Choroid plexus epithelial cell (primary cell): Measurements from ENCODE around the gene AP1G2.
"Not testable (repeated sequence)": the region's sequence is repeated elsewhere in the genome, so short reads cannot be mapped to it uniquely, and the experiment has no call there.

ENCODE experiments used
- DNase-seq: peaks from one replicate; pipeline ENCODE4 v3.0.0-alpha.2; 2010; ENCODE audit warnings: low read depth
- H3K4me3 ChIP-seq: 2 replicates; pipeline ENCODE4 v1.5.1; 2011; ENCODE audit warnings: low read depth, mild to moderate bottlenecking, control low read depth, low read length, moderate library complexity
- CTCF ChIP-seq: conservative IDR thresholded peaks from 2 replicates; pipeline ENCODE4 v1.5.1; 2011; ENCODE audit warnings: low read depth, mild to moderate bottlenecking, control low read depth, inconsistent platforms, low read length, moderate library complexity

Gene AP1G2

DNA sequence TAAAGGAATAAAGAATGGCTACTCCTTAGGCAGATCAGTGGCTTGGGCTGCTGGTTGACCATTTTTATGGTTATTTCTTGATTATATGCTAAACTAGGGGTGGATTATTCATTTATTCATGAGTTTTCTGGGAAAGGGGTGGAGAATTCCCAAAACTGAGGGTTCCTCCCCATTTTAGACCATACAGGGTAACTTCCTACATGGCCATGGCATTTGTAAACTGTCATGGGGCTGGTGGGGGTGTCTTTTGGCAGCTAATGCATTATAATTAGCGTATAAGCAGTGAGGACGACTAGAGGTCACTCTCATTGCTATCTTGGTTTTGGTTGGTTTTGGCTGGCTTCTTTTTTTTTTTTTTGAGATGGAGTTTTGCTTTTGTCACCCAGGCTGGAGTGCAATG, 36.6 kb upstream of the AP1G2 start:
- no peak for TF ChIP-seq CTCF
- H3K4me3 ChIP-seq: no peak overlapping the region

GRCh38 chr14:23603103-23603502, 35.5 kb upstream of the AP1G2 start:
- no peak for TF ChIP-seq CTCF
- no peak for DNase-seq
- H3K4me3 ChIP-seq: no peak overlapping the region

More for the DNA sequence above, 36.6 kb upstream of the AP1G2 start:
- DNase-seq: no peak

DNA sequence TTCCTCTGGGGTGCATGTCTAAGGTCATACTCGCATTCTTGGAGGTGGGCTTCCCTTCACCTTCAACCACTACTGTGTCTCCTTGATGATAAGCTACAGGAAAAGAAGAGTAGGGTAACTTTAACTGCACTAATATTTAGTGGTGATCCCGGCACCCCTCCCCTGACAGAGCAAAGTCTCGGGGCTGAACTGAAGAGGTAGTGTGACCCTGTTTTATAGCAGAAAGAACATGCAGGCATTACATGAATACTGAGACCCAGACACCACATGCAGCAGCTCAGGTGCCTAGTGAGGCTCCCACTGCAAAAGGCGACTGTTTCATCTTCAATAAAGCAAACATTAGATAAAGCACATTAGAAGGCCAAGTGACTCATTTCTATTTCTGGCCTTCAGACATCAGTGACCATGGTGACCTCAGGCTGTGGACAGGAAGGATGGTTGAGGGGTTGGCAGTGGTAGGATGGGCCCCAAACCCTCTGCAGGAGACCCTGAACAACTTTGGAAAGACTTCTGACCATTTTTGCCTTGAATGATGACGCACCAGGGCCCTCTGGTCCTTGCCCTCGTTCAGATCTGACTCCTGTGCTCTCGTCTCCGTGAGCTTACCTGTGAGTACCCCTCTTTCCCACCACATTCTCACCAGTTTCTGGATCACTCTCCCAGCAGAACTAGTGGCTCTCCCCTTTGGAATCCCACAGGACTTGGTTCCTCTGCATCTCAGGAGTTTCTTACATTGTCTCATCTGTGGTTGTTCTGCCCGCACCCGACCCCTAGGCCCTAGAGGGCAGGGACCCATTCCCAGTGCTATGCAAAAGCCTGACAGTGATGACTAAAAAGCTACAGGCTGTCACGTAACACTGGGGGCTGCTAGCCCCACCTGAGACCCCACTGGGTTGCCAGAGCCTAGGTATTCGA, 34.8 kb upstream of the AP1G2 start:
- H3K4me3 ChIP-seq: no peak overlapping the region
- no peak for TF ChIP-seq CTCF
- no peak for DNase-seq

DNA sequence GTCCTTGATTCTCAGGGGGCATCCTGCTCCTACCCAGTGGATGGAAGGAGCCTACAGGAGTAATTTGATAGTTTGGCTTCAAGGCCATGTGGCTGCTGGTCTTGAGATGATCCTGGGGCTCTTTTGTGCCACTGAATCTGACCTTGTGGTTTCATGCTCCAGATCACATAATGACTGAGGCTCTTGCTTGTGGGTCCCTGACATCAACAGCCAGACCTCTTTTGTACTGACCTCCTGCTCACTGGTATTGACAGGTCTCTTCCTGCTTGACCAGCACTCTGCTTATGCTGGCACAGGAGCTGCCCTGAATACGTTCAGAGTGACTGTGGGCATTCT, 34.2 kb upstream of the AP1G2 start:
- DNase-seq: no peak
- no peak overlapping the region for H3K4me3 ChIP-seq
- no peak for TF ChIP-seq CTCF

GRCh38 chr14:23601424-23601823, 33.8 kb upstream of the AP1G2 start:
- DNase-seq: no peak
- no peak for TF ChIP-seq CTCF
- no peak overlapping the region for H3K4me3 ChIP-seq

DNA sequence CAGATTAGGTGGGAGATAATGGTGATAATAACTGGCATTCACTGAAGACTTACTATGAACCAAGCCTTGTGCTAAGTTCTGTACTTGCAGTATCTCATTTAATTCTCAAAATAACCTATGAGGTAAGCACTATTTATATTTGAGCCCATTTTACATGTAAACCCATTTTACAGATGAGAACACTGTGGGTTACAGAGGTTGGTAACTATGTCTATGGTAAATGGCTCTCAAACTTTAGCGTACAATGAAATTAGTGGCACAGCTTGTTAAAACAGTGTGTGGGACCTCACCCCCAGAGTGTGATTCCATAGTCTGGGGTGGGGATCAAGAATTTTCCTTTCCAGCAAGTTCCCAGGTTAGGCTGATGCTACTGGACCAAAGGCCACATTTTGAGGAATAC, 33.2 kb upstream of the AP1G2 start:
- no peak overlapping the region for H3K4me3 ChIP-seq
- no peak for DNase-seq
- TF ChIP-seq CTCF: no peak

GRCh38 chr14:23600322-23600707, 32.7 kb upstream of the AP1G2 start:
- TF ChIP-seq CTCF: no peak
- H3K4me3 ChIP-seq: no peak overlapping the region

DNA sequence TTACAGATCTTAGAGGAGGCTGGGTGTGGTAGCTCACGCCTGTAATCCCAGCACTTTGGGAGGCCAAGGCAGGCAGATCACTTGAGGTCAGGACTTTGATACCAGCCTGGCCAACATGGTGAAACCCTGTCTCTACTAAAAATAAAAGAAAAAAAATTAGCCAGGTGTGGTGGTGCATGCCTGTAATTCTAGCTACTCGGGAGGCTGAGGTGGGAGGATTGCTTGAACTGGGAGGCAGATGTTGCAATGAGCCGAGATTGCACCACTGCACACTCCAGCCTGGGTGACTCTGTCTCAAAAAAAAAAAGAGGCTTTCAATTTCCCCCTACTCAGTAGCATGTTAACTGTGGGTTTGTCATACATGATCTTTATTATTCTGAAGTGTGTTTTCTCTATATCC, 26.6 kb upstream of the AP1G2 start:
- DNase-seq: not testable (repeated sequence)

More at GRCh38 chr14:23600322-23600707, 32.7 kb upstream of the AP1G2 start:
- no peak for DNase-seq

More for the DNA sequence above, 26.6 kb upstream of the AP1G2 start:
- not testable (repeated sequence) for H3K4me3 ChIP-seq
